KMS-11 (cell line): Measurements from ENCODE around the gene P2RY11.

ENCODE experiments used
- H2AFZ ChIP-seq: fragments of 200-600 bp; sonication (generic); 2 replicates; pipeline ENCODE4 v1.6.1; 2016; ENCODE audit warnings: antibody characterized with exemption, mixed run types, low read depth
- H3K27ac ChIP-seq: fragments of 200-600 bp; sonication (generic); 2 replicates; pipeline ENCODE4 v1.6.1; 2016; ENCODE audit warnings: mild to moderate bottlenecking, mixed run types
- H3K27me3 ChIP-seq: fragments of 200-600 bp; sonication (generic); 2 replicates; pipeline ENCODE4 v1.6.1; 2017; ENCODE audit warnings: mild to moderate bottlenecking, low read depth, mixed run types, moderate library complexity; ENCODE audit not compliant: insufficient read depth
- H3K36me3 ChIP-seq: fragments of 200-600 bp; sonication (generic); 2 replicates; pipeline ENCODE4 v1.6.1; 2017; ENCODE audit warnings: mild to moderate bottlenecking, mixed run types; ENCODE audit not compliant: insufficient read depth
- H3K4me1 ChIP-seq: fragments of 200-600 bp; sonication (generic); 2 replicates; pipeline ENCODE4 v1.6.1; 2016; ENCODE audit warnings: mild to moderate bottlenecking, low read depth, mixed run types; ENCODE audit not compliant: poor library complexity, severe bottlenecking
- H3K4me2 ChIP-seq: fragments of 200-600 bp; sonication (generic); 2 replicates; pipeline ENCODE4 v1.7.0; 2016; ENCODE audit warnings: mild to moderate bottlenecking, mixed run types
- H3K4me3 ChIP-seq: fragments of 200-600 bp; sonication (generic); IDR thresholded peaks from 2 replicates; pipeline ENCODE4 v1.6.1; 2017; ENCODE audit warnings: low read depth, low read length, mixed read lengths; ENCODE audit not compliant: insufficient read depth
- H3K79me2 ChIP-seq: fragments of 200-600 bp; sonication (generic); 2 replicates; pipeline ENCODE4 v1.6.1; 2016; ENCODE audit warnings: low read depth, mixed run types; ENCODE audit not compliant: insufficient read depth
- H3K9ac ChIP-seq: fragments of 200-600 bp; sonication (generic); 2 replicates; pipeline ENCODE4 v1.6.1; 2016; ENCODE audit warnings: mild to moderate bottlenecking, mixed run types
- H4K20me1 ChIP-seq: fragments of 200-600 bp; sonication (generic); 2 replicates; pipeline ENCODE4 v1.6.1; 2016; ENCODE audit warnings: mild to moderate bottlenecking, mixed run types; ENCODE audit not compliant: insufficient read depth
- TF ChIP-seq, protein P1 (sequence below): fragments of 200-600 bp; sonication (generic); conservative IDR thresholded peaks from 2 replicates; pipeline ENCODE4 v1.6.1; 2017; ENCODE audit warnings: low read depth, mild to moderate bottlenecking, antibody characterized with exemption, low read length, moderate library complexity, mixed read lengths

The P2RY11 gene

DNA sequence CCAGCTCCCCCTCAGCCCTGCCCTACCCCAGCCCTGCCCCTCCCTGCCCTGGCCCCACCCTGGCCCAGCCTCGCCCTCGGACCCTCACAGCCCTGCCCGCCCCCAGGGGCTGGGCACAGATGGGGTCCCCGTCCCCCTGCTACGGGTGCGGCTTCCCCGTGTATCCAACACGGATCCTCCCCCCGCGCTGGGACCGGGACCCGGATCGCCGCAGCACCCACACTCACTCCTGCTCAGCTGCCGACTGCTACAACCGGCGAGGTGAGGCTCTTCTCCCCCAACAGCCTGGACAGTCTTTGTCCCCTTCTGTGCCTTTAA lies 20.2 kb upstream of the P2RY11 start:
- no peak overlapping the region for H3K4me3 ChIP-seq
- TF ChIP-seq, protein P1, sequence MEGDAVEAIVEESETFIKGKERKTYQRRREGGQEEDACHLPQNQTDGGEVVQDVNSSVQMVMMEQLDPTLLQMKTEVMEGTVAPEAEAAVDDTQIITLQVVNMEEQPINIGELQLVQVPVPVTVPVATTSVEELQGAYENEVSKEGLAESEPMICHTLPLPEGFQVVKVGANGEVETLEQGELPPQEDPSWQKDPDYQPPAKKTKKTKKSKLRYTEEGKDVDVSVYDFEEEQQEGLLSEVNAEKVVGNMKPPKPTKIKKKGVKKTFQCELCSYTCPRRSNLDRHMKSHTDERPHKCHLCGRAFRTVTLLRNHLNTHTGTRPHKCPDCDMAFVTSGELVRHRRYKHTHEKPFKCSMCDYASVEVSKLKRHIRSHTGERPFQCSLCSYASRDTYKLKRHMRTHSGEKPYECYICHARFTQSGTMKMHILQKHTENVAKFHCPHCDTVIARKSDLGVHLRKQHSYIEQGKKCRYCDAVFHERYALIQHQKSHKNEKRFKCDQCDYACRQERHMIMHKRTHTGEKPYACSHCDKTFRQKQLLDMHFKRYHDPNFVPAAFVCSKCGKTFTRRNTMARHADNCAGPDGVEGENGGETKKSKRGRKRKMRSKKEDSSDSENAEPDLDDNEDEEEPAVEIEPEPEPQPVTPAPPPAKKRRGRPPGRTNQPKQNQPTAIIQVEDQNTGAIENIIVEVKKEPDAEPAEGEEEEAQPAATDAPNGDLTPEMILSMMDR, result no peak
- H3K79me2 ChIP-seq, result no peaks in the 10 kb centered on the region
- no peak overlapping the region for H2AFZ ChIP-seq
- no peaks in the 10 kb centered on the region for H3K27me3 ChIP-seq
- H4K20me1 ChIP-seq, result no peaks in the 10 kb centered on the region
- no peak overlapping the region for H3K27ac ChIP-seq
- no peak overlapping the region for H3K9ac ChIP-seq
- no peak overlapping the region for H3K4me2 ChIP-seq
- peaks cover 7% of the 10 kb centered on the region for H3K4me1 ChIP-seq
- no peaks in the 10 kb centered on the region for H3K36me3 ChIP-seq

DNA sequence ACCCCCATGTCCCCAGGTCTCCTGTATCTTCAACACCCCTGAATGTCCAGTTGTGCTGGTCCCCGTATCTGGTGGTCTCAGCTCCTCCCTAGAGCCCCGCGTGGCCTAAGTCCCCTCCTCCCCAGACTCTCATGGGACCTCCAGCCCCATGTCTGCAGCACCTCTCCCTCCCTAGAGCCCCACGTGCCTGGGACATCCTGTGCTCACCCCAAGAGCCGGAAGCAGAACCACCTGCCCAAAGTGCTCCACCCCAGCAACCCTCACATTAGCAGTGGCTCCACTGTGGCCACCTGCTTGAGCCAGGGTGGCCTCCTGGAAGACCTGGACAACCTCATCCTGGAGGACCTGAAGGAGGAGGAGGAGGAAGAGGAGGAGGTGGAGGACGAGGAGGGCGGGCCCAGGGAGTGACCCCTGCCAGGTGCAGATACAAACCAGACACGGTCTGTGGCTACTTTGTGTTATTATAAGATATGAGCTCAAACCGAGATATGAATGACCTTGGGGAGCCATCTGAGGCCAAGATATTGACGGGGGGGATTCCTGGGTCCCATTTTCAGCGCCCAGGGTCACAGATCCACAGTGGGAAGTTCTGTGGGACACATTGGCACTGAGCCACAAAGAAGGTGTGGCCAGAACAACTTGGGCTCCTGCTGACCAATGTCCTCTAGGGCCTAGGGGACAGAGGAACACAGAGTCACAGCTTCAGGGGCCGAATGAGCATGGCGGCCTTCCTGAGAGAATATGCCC lies 19.4 kb upstream of the P2RY11 start:
- H3K9ac ChIP-seq, result no peak overlapping the region
- no peaks in the 10 kb centered on the region for H3K27me3 ChIP-seq
- H2AFZ ChIP-seq, result no peak overlapping the region
- peaks cover 11% of the 10 kb centered on the region for H3K4me1 ChIP-seq
- no peaks in the 10 kb centered on the region for H4K20me1 ChIP-seq
- H3K4me2 ChIP-seq, result no peak overlapping the region
- TF ChIP-seq, protein P1, result no peak
- no peaks in the 10 kb centered on the region for H3K36me3 ChIP-seq
- H3K79me2 ChIP-seq, result no peaks in the 10 kb centered on the region
- H3K27ac ChIP-seq, result no peak overlapping the region
- H3K4me3 ChIP-seq, result no peak overlapping the region

- H3K4me1 ChIP-seq, result peaks cover 11% of the 10 kb centered on the region
- no peak overlapping the region for H2AFZ ChIP-seq
- no peak overlapping the region for H3K4me2 ChIP-seq
- H3K27me3 ChIP-seq, result no peaks in the 10 kb centered on the region
- no peak overlapping the region for H3K4me3 ChIP-seq
- H3K27ac ChIP-seq, result no peak overlapping the region
- no peak overlapping the region for H3K9ac ChIP-seq
- H3K36me3 ChIP-seq, result no peaks in the 10 kb centered on the region
- no peaks in the 10 kb centered on the region for H3K79me2 ChIP-seq
- TF ChIP-seq, protein P1, result no peak
- H4K20me1 ChIP-seq, result no peaks in the 10 kb centered on the region
Measured at GRCh38 chr19:10092648-10093294, 18.7 kb upstream of the P2RY11 start.

GRCh38 chr19:10093295-10094186 lies 18.0 kb upstream of the P2RY11 start:
- H3K9ac ChIP-seq, result no peak overlapping the region
- H2AFZ ChIP-seq, result no peak overlapping the region
- no peaks in the 10 kb centered on the region for H3K79me2 ChIP-seq
- TF ChIP-seq, protein P1, result no peak
- H3K4me3 ChIP-seq, result no peak overlapping the region
- H3K27me3 ChIP-seq, result no peaks in the 10 kb centered on the region
- H3K4me2 ChIP-seq, result no peak overlapping the region
- H4K20me1 ChIP-seq, result no peaks in the 10 kb centered on the region
- H3K4me1 ChIP-seq, result peaks cover 15% of the 10 kb centered on the region
- no peak overlapping the region for H3K27ac ChIP-seq
- H3K36me3 ChIP-seq, result no peaks in the 10 kb centered on the region
